GM19397 (cell line): Measurements from ENCODE around the gene ZNF91.
"Not testable (repeated sequence)": the region's sequence is repeated elsewhere in the genome, so short reads cannot be mapped to it uniquely, and the experiment has no call there.

Experiments
- ATAC-seq: cut with Tn5 transposase; IDR thresholded peaks from one replicate; pipeline ENCODE4 v1.9.1; 2021; ENCODE audit warnings: mild to moderate bottlenecking, moderate library complexity; ENCODE audit not compliant: unreplicated experiment

ZNF91 gene

DNA sequence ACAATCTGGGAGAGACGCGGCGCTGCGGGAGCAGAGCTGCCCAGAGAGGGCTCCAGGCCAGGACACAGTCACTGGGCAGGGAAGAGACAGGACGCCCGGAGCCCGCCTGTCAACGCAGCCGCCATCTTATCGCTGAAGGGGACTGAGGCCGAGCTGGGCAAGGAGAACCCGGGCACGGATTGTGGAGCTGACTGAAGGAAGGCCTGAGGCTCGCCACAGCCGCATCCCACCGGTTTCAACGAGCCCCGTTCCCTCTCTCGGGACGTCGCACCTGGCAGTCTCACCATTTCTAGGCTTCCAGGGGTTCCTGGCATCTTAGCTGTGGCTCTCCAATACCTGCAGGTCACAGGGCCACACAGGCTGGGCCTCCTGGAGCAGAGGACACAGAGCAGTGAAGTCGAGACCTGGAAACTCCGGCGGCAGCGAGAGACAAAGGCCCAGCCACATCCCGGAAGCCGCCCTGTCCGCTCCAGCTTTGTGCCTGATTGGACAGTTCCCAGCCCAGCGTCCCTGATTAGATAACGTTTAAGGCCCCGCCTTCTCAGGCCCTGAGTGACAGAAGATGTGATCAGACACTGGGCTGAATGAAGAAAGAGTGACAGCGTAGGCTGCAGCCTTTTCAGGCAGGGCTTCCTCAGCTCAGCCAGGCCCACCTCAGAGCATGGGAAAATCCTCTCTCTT is at the start of gene ZNF91:
Gene ZNF91 (minus strand): TSS at position 431 of the 681 bp plus-strand sequence. CDS start 117 bp downstream, at position 314.
- ATAC-seq: peak; percentile 99

- no peak for ATAC-seq
These were observed 45.5 kb upstream of the ZNF91 start for GRCh38 chr19:23440791-23441190.

- ATAC-seq: no peak
These were observed 44.9 kb upstream of the ZNF91 start for GRCh38 chr19:23440207-23440606.

GRCh38 chr19:23439623-23440022 is 44.4 kb upstream of the ZNF91 start:
- no peak for ATAC-seq

- ATAC-seq: no peak
These were observed 42.6 kb upstream of the ZNF91 start for GRCh38 chr19:23437901-23438300.

DNA sequence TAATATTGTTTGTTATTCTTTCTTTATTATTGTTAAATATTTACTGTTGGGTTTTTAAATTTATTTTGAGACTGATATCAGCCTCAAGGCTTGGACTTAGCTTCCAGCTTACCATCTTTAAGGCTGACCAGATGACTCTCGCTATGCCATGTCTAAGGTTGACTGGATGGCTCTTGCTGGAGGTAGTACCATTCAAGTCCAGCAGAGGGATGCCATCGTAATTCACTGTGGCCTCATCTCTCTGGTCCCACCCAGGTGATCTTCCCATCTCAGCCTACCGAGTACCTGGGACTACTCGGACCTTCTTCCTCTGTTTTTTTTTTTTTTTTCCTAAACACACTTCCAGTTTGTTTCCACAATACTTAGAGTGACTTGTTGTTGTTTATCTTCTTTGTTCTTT is 41.7 kb upstream of the ZNF91 start:
- ATAC-seq: no peak

GRCh38 chr19:23436318-23436717 is 41.0 kb upstream of the ZNF91 start:
- no peak for ATAC-seq

- no peak for ATAC-seq
These were observed 25.6 kb upstream of the ZNF91 start for GRCh38 chr19:23420824-23421223.

- not testable (repeated sequence) for ATAC-seq
These were observed 24.0 kb upstream of the ZNF91 start for GRCh38 chr19:23419261-23419660.

DNA sequence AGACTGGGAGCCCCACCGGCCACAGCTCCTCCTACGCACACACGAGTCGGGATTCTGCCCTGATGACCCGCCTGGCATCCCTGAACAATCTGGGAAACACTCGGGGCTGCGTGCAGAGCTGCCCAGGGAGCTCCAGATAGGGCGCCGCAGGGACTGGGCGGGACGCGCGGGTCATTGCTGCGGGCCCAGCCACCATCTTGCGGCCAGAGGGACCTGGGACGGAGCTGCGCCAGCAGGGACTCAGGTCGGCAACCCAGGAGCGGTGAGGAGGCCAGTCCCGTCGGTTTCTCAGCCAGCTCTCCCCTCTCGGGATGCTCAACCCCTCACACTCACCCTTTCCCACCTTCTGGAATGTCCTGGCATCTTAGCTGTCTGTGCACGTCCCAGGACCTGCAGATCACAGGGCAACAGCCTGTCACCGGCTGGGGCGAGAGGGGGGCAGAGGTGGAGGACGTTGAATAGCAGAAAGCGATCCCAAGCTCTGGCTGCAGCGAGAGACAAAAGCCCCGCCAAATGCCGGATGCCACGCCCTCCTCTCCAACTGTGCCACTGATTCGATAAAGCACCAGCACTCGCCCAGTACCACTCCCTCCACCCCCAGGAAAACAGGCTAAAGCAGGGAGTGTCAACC is 20.4 kb upstream of the ZNF91 start:
- no peak for ATAC-seq

- no peak for ATAC-seq
These were observed 19.8 kb upstream of the ZNF91 start for GRCh38 chr19:23415034-23415433.

DNA sequence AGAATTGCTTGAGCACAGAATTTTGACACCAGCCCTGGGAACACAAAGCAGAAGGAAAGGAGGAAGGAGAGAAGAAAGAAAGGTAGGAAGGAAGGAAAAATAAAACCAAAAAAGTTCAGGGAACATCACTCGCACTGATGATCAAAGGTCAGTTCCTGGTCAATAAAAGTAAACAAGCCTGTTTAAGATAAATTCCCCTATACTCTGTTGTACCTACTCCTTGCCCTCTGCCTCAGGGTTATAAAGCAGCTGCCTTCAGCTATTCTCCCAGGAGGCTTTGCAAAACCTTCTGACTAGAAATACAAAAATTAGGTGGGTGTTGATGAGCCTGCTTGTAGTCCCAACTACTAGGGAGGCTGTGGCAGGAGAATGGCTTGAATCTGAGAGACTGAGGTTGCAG is 14.9 kb upstream of the ZNF91 start:
- no peak for ATAC-seq

DNA sequence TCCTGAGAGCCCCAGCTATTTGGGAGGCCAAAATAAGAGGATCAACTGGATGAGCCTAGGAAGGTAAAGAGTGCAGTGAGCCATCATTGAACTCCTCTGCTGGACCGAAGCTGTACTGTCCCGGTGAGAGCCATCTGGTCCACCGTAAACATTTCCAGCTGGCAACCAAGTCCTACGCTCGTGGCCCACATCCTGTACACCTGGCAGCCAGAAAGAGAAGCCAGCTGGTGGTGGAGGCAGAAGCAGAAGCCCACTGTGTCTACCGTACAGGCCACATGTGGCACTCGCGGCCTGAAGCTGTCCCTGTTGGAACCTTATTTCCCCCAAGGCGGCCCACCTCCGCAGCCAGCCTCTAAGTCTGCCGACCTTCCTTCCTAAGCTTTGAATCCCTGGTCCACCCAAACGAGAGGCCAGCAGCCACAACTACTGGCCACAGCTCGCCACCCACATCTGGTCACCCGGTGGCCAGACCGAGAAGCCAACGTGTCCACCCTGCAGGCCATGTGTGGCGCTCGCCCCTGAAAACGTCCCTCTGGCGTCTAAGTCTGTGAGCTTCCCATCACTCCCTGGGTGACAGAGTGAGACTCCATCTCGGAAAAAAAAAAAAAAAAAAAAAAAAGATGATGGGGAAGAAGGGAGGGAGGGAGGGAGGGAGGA is 14.2 kb upstream of the ZNF91 start:
- ATAC-seq: no peak

DNA sequence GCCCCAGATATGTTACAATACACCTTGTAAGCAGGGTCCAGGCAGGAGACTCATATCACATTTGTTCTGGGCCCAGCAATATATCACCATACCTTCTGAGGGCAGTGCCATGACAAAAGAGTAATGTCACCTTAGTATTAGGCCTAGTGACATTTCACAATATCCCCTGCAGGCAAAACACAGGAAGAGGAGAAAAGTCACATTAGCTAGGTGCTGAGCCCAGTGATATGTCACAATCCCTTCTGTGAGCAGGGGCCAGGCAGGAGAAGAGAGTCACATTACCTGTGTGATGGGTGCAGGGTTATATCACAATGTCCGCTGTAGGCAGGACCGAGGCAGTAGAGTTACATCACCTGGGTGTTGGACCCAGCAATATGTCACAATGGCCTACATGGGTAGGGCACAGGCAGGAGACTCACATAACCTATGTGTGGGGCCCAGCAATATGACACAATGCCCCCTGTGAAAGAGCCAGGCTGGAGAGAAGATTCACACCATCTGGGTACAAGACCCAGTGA is 12.4 kb upstream of the ZNF91 start:
- ATAC-seq: no peak

DNA sequence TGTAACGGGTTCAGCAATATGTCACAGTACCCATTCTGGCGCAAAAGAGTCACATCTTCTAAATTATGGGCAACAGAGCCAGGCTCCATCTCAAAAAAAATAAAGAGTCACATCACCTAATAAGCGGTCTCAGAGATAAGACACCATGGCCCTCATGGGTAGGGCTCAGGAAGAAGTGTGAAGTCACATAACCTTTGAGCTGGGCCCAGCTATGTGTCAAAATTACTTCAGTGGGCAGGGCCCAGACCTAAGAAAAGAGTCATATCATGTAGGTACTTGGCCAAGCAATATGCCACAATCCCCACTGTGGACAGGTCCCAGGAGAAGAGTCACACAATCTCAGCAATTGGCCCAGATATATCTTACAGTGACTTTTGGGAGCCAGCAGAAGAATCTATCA is 11.4 kb upstream of the ZNF91 start:
- ATAC-seq: no peak

GRCh38 chr19:23406091-23406490 is 10.8 kb upstream of the ZNF91 start:
- no peak for ATAC-seq

GRCh38 chr19:23404676-23405075 is 9.4 kb upstream of the ZNF91 start:
- ATAC-seq: no peak

- ATAC-seq: no peak
These were observed 8.5 kb upstream of the ZNF91 start for GRCh38 chr19:23403581-23404324.

DNA sequence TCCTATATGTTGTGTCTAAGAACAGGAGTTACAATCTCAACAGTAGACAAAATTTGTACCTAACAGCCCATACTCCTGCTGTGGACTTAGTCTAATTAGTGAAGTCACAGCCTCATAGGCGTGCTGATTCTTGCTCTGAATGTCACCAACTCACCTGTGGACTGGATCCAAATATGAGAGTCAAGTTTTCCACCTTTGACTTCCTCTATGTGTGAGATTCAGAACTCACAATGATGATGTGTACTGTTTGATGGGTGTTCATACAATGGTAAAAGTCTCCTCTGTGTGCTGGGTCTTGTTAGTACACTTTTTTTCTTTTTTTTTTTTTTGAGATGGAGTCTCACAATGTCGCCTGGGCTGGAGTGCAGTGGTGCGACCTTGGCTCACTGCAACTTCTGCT is 7.8 kb upstream of the ZNF91 start:
- ATAC-seq: no peak

DNA sequence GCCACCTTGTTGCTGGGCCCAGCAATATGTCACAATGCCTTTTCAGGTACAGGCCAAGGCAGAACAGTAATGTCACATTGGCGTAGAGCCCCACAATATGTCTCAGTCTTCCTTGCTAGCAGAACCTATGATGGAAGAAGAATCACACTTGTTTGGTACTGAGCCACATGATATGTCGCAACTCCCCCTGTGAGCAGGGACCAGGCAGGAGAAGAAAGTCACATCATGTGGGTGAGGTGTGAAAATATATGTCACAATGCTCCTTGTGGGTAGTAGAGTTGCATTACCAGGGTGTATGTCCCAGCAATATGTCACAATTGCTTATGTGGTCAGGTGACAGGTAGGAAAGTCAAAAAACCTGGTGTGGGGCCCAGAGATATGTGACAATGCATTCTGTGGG is 7.1 kb upstream of the ZNF91 start:
- no peak for ATAC-seq

DNA sequence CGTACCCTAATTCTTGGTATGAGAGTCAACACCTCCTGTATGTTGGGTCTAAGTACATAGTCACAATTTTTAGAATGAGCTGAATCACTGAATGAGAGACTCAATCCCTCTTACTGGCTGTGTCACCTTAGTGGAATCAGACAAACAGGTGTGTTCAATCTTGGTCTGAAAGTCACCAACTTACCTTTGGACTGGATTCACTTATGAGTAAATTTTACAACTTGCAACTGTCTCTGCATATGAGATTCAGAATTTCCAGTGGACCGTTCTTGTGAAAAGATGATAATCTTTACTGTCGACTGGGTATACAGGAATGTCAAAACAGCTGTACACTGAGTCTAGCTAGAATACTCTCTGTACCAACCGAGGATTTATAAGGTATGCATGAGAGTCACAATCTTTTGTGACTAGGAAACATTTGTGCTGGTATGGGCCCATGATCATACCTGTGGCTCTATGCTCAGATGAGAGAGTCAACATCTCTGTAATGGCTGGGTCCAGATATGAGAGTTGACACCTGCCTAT is 5.9 kb upstream of the ZNF91 start:
- ATAC-seq: no peak
